Effector memory CD8-positive, alpha-beta T cell (primary cell): Measurements from ENCODE around the gene IL1RN.
A peak's percentile ranks its signal among the peaks of the same experiment; 100 is the strongest.

Experiments used
- ATAC-seq: fragments of 150-1000 bp; cut with Tn5 transposase; replicated peaks from 2 replicates; pipeline ENCODE4 v1.10.0; 2021; ENCODE audit warnings: mild to moderate bottlenecking, moderate library complexity
- DNase-seq, 3 experiments: peaks; one replicate each; pipeline ENCODE4 v3.0.0; 2021
- H3K27ac Mint-ChIP-seq, 2 donors: one replicate each; pipeline ENCODE4 v1.8.0; 2022; ENCODE audit warnings: mild to moderate bottlenecking in 2 of 2, mixed read lengths in 2 of 2, moderate library complexity in 2 of 2
- H3K27me3 Mint-ChIP-seq, 2 donors: one replicate each; pipeline ENCODE4 v1.8.0; 2022; ENCODE audit warnings: mixed read lengths in 2 of 2
- H3K36me3 Mint-ChIP-seq: one replicate; pipeline ENCODE4 v1.8.0; 2022; ENCODE audit warnings: mild to moderate bottlenecking, moderate library complexity, mixed read lengths; ENCODE audit not compliant: insufficient read depth
- H3K4me1 Mint-ChIP-seq, 2 donors: one replicate each; pipeline ENCODE4 v1.8.0; 2022; ENCODE audit warnings: low read depth in 2 of 2, mixed read lengths in 2 of 2
- H3K4me3 Mint-ChIP-seq, 2 donors: one replicate each; pipeline ENCODE4 v1.8.0; 2022; ENCODE audit warnings: mild to moderate bottlenecking in 2 of 2, mixed read lengths in 2 of 2, moderate library complexity in 2 of 2
- H3K9me3 Mint-ChIP-seq, 2 donors: one replicate each; pipeline ENCODE4 v1.8.0; 2022; ENCODE audit warnings: mixed read lengths in 2 of 2

The IL1RN gene

GRCh38 chr2:113138428-113139322 is 11.3 kb downstream of the IL1RN start:
- Mint-ChIP-seq H3K9me3 (no peaks in the 10 kb centered on the region), H3K36me3 (no peaks in the 10 kb centered on the region), H3K4me3 (peak overlapping the region; percentile 56 to 59), H3K27ac (peak overlapping the region; percentile 21 to 62), H3K4me1 (peaks cover 8 to 15% of the 10 kb centered on the region in 2 donors), H3K27me3 (no peaks in the 10 kb centered on the region)
- DNase-seq (peak; percentile 66 to 75 (median 71)), ATAC-seq (peak; percentile 89)

GRCh38 chr2:113141451-113141850 is 14.1 kb downstream of the IL1RN start:
- DNase-seq (no peak), ATAC-seq (no peak)
- Mint-ChIP-seq H3K9me3 (no peaks in the 10 kb centered on the region), H3K36me3 (no peaks in the 10 kb centered on the region), H3K27ac (no peak overlapping the region), H3K4me3 (no peak overlapping the region), H3K4me1 (peaks cover 8 to 15% of the 10 kb centered on the region in 2 donors), H3K27me3 (no peaks in the 10 kb centered on the region)

- Mint-ChIP-seq H3K4me3 (no peak overlapping the region), H3K27ac (no peak overlapping the region), H3K27me3 (no peaks in the 10 kb centered on the region), H3K36me3 (no peaks in the 10 kb centered on the region), H3K4me1 (peaks cover 7 to 11% of the 10 kb centered on the region in 2 donors), H3K9me3 (no peaks in the 10 kb centered on the region)
- DNase-seq (no peak), ATAC-seq (no peak)
Observed at GRCh38 chr2:113142290-113142689, 14.9 kb downstream of the IL1RN start.

- DNase-seq = no peak
- H3K4me1 Mint-ChIP-seq = no peaks in the 10 kb centered on the region
- H3K36me3 Mint-ChIP-seq = peaks cover 3% of the 10 kb centered on the region
Observed at GRCh38 chr2:113144259-113144658, 16.9 kb downstream of the IL1RN start.

GRCh38 chr2:113148606-113149552 is 21.5 kb downstream of the IL1RN start:
- H3K4me3 Mint-ChIP-seq = no peak overlapping the region
- ATAC-seq (no peak), DNase-seq (no peak)

More at GRCh38 chr2:113144259-113144658, 16.9 kb downstream of the IL1RN start:
- Mint-ChIP-seq H3K27me3 (no peaks in the 10 kb centered on the region), H3K27ac (no peak overlapping the region), H3K9me3 (no peaks in the 10 kb centered on the region), H3K4me3 (no peak overlapping the region)
- no peak for ATAC-seq

GRCh38 chr2:113149553-113150257 is 22.3 kb downstream of the IL1RN start:
- DNase-seq (no peak), ATAC-seq (no peak)
- no peaks in the 10 kb centered on the region for H3K27me3 Mint-ChIP-seq
- H3K4me1 Mint-ChIP-seq = no peaks in the 10 kb centered on the region
- H3K9me3 Mint-ChIP-seq = no peaks in the 10 kb centered on the region
- H3K4me3 Mint-ChIP-seq = no peak overlapping the region
- H3K27ac Mint-ChIP-seq = peak overlapping the region in 1 of 2 donors; percentile 54
- H3K36me3 Mint-ChIP-seq = peaks cover 3% of the 10 kb centered on the region

More at GRCh38 chr2:113148606-113149552, 21.5 kb downstream of the IL1RN start:
- no peaks in the 10 kb centered on the region for H3K27me3 Mint-ChIP-seq
- peaks cover 3% of the 10 kb centered on the region for H3K36me3 Mint-ChIP-seq
- peak overlapping the region in 1 of 2 donors; percentile 54 for H3K27ac Mint-ChIP-seq
- no peaks in the 10 kb centered on the region for H3K9me3 Mint-ChIP-seq
- H3K4me1 Mint-ChIP-seq = no peaks in the 10 kb centered on the region

GRCh38 chr2:113150258-113150601 is 22.8 kb downstream of the IL1RN start:
- H3K36me3 Mint-ChIP-seq = peaks cover 3% of the 10 kb centered on the region
- DNase-seq (no peak), ATAC-seq (no peak)
- H3K4me3 Mint-ChIP-seq = no peak overlapping the region
- H3K9me3 Mint-ChIP-seq = no peaks in the 10 kb centered on the region
- no peak overlapping the region for H3K27ac Mint-ChIP-seq
- no peaks in the 10 kb centered on the region for H3K27me3 Mint-ChIP-seq
- no peaks in the 10 kb centered on the region for H3K4me1 Mint-ChIP-seq

GRCh38 chr2:113155331-113155730 is 27.9 kb downstream of the IL1RN start:
- peaks cover 12 to 16% of the 10 kb centered on the region in 2 donors for H3K4me1 Mint-ChIP-seq
- H3K27me3 Mint-ChIP-seq = no peaks in the 10 kb centered on the region
- H3K4me3 Mint-ChIP-seq = no peak overlapping the region
- no peak for ATAC-seq
- H3K36me3 Mint-ChIP-seq = no peaks in the 10 kb centered on the region
- no peaks in the 10 kb centered on the region for H3K9me3 Mint-ChIP-seq
- no peak overlapping the region for H3K27ac Mint-ChIP-seq
- no peak for DNase-seq

GRCh38 chr2:113156278-113157117 is 29.1 kb downstream of the IL1RN start:
- DNase-seq = no peak
- Mint-ChIP-seq H3K4me1 (peaks cover 12 to 16% of the 10 kb centered on the region in 2 donors), H3K4me3 (peak overlapping the region; percentile 54 to 63), H3K27me3 (no peaks in the 10 kb centered on the region), H3K36me3 (no peaks in the 10 kb centered on the region), H3K27ac (peak overlapping the region in 1 of 2 donors; percentile 22), H3K9me3 (no peaks in the 10 kb centered on the region)
- no peak for ATAC-seq

GRCh38 chr2:113157118-113157896 is 29.9 kb downstream of the IL1RN start:
- peak; percentile 90 for ATAC-seq

GRCh38 chr2:113157897-113158753 is 30.7 kb downstream of the IL1RN start:
- H3K9me3 Mint-ChIP-seq = no peaks in the 10 kb centered on the region
- H3K36me3 Mint-ChIP-seq = no peaks in the 10 kb centered on the region
- peak overlapping the region; percentile 84 for H3K4me3 Mint-ChIP-seq
- no peak for ATAC-seq
- DNase-seq = no peak
- peaks cover 12 to 22% of the 10 kb centered on the region in 2 donors for H3K4me1 Mint-ChIP-seq
- H3K27me3 Mint-ChIP-seq = no peaks in the 10 kb centered on the region
- H3K27ac Mint-ChIP-seq = peak overlapping the region; percentile 69 to 87

More at GRCh38 chr2:113157118-113157896, 29.9 kb downstream of the IL1RN start:
- peak overlapping the region; percentile 69 to 87 for H3K27ac Mint-ChIP-seq
- H3K4me3 Mint-ChIP-seq = peak overlapping the region; percentile 84
- no peaks in the 10 kb centered on the region for H3K27me3 Mint-ChIP-seq
- no peaks in the 10 kb centered on the region for H3K36me3 Mint-ChIP-seq
- DNase-seq = no peak
- peaks cover 12 to 16% of the 10 kb centered on the region in 2 donors for H3K4me1 Mint-ChIP-seq
- no peaks in the 10 kb centered on the region for H3K9me3 Mint-ChIP-seq
